Fibroblast of skin of right biceps (primary cell): ENCODE measurements around the gene MTARC1.

Experiments
- DNase-seq: peaks from one replicate; pipeline ENCODE4 v3.0.0-alpha.2; 2013

The MTARC1 gene

GRCh38 chr1:220772846-220773245 lies 13.9 kb upstream of the MTARC1 start:
- DNase-seq: no peak

- DNase-seq: peak; percentile 16
Measured at GRCh38 chr1:220775240-220775853, 11.4 kb upstream of the MTARC1 start.

- no peak for DNase-seq
Measured at GRCh38 chr1:220776254-220776653, 10.5 kb upstream of the MTARC1 start.

DNA sequence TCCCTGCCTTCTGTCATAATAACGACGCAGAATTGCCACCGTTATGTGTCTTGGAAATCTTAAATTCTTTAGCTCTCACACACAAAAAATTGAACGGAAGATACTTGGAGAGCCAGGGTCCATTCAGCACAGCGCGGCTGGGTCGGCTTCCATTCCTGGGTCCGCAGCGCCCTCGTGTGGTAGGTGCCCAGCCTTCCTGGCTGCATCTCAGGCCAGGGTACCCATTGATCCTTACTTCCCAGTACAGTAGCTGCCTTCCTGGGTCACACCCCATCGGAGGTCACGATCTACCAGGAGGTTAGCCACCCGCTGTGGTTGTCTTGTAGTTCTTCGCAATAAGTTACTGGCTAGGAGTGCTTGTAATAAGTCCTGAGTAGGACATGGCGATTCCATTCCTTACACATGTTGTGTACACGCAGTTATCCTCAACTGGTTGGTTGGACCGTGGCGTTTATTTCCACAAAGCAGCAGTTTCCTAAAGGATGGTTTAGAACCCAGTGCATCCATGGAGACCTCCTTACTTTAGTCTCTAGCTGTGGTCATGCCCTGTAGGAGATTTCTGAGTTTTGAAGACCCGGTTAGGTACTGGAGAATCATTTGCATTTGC lies 9.9 kb upstream of the MTARC1 start:
- DNase-seq: peak; percentile 57

DNA sequence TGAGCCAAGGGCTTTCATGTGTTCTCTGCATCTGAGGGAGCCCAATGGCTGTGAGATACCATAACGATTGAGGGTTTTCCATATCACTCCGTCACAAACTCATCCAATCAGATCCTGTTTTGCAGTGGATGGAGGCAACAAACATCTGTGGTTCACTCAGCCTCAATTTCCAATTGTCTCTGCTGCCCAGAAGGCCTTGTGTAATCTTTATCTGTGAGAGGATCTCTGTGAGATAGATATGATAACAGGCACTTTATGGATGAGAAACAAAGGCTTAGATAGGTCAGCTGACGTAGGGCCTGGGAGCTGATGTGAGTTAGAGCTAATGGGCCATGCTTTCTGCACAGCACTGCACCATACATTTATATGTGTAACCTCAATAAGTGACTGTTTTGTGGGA lies 3.3 kb upstream of the MTARC1 start:
- DNase-seq: no peak

DNA sequence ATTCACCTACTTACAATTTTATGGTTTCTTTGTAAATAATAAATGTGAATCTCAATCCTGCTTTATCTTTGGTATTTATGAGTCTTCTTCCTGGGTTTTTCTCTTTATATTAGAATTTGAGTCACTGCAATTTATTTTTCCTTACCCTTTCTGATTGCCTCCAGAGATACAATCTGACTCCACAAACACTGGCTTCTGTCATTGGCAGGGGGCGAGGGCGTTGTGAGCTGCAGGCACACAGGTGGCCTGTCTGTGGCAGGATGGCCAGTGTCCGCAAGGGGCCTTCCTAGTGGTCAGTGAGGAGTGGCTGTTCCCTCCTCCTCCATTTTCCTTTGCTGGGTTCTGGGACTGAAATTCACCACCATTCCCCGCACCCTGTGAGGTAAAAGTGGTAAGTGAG lies 2.0 kb upstream of the MTARC1 start:
- no peak for DNase-seq

DNA sequence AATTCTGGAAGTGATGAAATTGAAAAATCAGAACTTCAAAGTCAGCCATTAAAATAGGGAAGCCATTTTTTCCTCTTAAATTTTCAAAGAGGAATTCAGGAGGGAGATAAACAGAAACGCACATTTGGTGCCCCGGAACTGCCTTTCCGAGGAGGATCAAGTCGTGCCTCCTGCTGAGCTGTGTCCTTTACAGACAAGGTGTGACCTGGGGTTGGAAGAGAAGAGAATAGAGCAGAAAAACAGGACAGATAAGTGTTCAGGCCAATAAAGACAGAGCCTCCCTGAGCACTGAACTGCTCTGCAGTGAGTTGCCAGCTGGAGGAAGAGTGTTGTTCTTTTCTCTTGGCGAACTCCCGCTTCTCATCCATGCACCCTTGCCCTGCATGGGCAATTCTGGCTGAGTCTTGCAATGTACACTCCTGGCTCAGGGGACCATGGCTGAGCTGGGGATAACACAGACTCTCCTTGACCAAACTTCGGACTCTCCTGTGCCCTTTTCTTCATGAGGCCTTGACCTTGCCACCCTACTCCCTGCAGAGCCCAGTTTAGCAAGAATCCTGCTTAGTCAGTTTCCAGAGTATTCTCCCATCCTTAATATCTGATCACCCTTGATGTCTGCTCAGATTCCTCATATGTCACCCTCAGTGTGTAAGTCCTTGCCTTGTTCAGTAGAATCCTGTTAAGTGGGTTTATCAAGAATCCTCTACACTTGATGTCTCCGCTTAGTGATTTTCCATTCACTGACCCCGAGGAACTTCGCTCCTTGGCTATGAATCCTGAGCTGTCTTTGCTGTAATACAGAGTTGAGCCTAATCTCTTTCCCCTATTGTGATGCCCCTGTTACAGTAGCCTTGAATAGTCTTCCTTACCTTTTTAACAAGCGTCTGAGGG lies 1.3 kb upstream of the MTARC1 start:
- DNase-seq: no peak

DNA sequence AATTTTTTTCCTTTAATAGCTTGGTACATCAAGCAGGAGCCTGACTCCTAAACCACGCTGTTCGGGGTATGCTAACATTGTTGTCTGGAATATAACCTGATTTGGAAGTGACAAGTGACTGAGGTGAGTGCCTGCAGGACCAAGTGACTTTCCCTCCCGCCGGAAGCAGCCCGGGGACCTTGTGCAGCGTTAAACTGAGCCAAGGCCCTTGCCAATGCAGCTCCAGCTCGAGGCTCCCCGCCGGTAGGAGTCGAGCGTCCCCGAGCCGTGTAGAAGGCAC lies 716 bp upstream of the MTARC1 start:
- no peak for DNase-seq

DNA sequence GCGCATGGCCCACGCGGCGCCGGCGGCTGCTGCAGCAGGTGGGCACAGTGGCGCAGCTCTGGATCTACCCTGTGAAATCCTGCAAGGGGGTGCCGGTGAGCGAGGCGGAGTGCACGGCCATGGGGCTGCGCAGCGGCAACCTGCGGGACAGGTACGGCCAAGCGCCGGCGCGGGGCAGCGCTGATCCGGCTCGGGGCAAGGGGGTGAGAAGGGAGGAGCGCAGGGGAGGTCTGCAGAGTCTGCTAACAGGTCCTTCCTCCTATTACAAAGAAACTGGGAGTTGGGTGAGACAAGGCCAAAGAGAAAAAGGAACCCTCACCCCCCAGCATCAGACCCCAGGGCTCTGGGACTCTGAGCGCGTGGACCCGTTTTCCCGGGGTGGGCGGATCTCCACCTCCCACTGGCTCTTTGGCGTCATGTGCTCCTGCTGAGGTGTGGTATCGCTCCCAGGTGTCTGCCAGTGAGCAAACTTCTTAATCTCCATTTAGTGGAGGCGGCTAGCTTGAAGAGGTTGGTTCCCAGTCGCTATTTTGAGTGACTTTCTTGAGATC lies 431 bp downstream of the MTARC1 start:
- DNase-seq: no peak

DNA sequence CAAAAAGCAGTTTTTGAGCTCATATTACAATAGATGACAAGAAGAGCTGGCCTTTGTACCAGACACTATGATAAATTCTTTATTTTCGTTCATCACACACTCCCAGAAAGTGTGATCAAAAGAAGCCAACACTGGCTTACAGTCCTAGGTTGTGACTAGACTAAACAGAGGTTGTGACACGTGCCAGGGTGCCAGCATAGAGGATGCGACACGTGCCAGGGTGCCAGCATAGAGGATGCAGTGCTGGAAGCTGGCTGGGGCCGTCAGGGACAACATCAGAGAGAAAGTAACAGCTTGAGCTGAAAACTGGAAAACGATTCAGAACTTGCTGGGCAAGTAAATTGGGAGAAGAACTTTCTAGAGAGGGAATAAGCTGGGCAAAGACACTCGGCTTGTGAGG lies 2.2 kb downstream of the MTARC1 start:
- no peak for DNase-seq

GRCh38 chr1:220789532-220790147 lies 2.9 kb downstream of the MTARC1 start:
- DNase-seq: no peak

GRCh38 chr1:220791285-220791684 lies 4.6 kb downstream of the MTARC1 start:
- DNase-seq: peak; percentile 20

GRCh38 chr1:220791956-220792355 lies 5.2 kb downstream of the MTARC1 start:
- DNase-seq: no peak

DNA sequence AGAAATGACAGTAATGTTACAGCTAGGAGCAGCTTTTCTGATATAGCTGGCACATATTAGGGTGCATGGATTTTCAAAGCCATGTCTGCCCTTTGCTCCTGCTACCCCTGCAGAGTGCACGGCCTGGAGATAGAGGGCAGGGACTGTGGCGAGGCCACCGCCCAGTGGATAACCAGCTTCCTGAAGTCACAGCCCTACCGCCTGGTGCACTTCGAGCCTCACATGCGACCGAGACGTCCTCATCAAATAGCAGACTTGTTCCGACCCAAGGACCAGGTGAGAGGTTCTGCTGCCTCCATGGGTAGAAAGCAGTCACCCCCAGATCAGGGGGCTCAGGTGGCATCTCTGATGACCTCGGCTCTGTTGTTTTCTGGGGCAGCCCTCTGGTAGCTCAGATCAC lies 9.8 kb downstream of the MTARC1 start:
- DNase-seq: no peak

- no peak for DNase-seq
Measured at GRCh38 chr1:220797044-220797443, 10.3 kb downstream of the MTARC1 start.

GRCh38 chr1:220797553-220797952 lies 10.8 kb downstream of the MTARC1 start:
- DNase-seq: no peak

- DNase-seq: no peak
Measured at GRCh38 chr1:220798338-220798737, 11.6 kb downstream of the MTARC1 start.

GRCh38 chr1:220800262-220800661 lies 13.5 kb downstream of the MTARC1 start:
- DNase-seq: no peak

GRCh38 chr1:220803401-220804201 lies 16.9 kb downstream of the MTARC1 start:
- peak; percentile 30 for DNase-seq

- no peak for DNase-seq
Measured at GRCh38 chr1:220804202-220804586, 17.5 kb downstream of the MTARC1 start.

DNA sequence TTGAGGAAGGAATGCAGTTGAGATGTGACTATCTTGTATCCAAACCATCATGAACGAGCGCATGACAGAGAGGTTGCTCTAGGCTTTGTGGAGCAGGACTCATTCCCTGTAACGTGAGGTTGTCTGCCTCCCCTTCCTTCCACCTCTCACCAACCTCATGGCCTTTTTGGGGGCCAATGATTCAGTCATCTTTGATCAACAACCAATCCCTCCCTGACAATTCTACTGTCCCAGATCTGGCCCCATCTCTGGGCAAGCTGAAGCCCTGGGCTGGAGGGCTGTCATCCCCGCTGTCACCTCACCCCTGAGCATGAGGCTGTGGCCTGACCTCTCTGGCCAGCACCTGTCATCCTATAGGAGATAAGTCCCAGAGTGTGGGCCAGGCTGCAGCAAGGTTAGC lies 19.7 kb downstream of the MTARC1 start:
- no peak for DNase-seq

- no peak for DNase-seq
Measured at GRCh38 chr1:220807726-220808125, 21.0 kb downstream of the MTARC1 start.
